EL (cell line): ENCODE results near the gene SLC19A1.
"Not testable (repeated sequence)": the region's sequence is repeated elsewhere in the genome, so short reads cannot be mapped to it uniquely, and the experiment has no call there.

ENCODE experiments used
- DNase-seq: peaks from one replicate; pipeline ENCODE4 v3.0.0-alpha.2; 2016

SLC19A1 gene

DNA sequence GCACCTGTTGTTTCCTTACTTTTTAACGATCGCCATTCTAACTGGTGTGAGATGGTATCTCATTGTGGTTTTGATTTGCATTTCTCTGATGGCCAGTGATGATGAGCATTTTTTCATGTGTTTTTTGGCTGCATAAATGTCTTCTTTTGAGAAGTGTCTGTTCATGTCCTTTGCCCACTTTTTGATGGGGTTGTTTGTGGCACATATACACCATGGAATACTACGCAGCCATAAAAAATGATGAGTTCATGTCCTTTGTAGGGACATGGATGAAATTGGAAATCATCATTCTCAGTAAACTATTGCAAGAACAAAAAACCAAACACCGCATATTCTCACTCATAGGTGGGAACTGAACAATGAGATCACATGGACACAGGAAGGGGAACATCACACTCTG is 39.0 kb downstream of the SLC19A1 start:
- DNase-seq = not testable (repeated sequence)

- no peak for DNase-seq
These were observed 39.6 kb downstream of the SLC19A1 start for GRCh38 chr21:45502600-45502999.

DNA sequence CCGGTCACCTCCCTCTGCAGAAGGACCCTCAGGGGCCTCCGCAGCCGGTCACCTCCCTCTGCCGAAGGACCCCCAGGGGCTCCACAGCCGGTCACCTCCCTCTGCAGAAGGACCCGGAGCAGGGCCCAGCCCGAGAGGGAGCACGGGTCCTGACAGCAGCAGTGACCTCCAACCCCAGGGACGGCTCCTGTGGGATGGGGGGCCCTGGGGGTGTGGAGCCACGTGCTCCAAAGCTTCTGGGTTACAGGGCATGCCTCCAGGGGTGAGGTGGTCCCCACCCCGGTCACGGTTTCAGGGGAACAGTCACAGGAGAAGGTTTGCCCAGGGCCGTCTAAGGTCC is 40.3 kb downstream of the SLC19A1 start:
- DNase-seq = no peak

- not testable (repeated sequence) for DNase-seq
These were observed 40.9 kb downstream of the SLC19A1 start for GRCh38 chr21:45501081-45502005.

DNA sequence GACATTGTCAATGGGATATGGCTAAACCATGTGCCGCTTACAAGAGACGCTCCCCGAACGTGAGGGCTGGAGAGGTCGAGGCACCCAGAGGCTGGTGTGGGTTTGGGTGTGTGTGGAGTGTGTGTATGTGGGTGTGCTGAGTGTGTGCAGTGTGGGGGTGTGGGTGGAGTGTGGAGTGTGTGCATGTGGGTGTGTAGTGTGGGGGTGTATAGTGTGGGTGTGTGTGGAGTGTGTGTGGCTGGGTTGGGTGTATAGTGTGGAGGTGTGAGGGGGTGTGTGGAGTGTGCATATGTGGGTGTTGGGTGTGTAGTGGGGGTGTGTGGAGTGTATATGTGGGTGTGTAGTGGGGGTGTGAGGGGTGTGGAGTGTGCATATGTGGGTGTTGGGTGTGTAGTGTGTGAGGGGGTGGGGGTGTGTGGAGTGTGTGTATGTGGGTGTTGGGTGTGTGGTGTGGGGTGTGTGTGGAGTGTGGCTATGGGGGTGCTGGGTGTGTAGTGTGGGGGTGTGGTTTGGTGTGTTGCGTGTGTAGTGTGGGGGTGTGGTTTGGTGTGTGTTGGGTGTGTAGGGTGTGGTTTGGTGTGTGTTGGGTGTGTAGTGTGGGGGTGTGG is 42.2 kb downstream of the SLC19A1 start:
- DNase-seq = no peak

- no peak for DNase-seq
These were observed 43.0 kb downstream of the SLC19A1 start for GRCh38 chr21:45499201-45499750.

DNA sequence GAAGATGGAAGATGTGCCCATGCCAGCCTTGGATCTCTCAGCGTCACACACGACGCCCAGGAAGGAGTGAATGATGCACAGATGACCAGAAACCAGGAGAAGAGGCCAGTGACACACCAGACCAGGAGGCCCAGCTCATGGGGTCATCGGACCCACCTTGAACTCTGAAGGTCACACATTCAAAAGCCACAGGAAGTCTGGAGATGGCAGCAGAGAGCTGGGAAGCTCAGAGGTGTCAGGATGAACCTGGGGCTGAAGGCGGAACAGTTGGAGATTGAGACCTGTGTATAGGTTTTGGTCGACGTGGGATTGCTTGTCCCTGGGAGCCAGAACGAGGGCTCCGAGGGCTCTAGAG is 43.6 kb downstream of the SLC19A1 start:
- DNase-seq = no peak

DNA sequence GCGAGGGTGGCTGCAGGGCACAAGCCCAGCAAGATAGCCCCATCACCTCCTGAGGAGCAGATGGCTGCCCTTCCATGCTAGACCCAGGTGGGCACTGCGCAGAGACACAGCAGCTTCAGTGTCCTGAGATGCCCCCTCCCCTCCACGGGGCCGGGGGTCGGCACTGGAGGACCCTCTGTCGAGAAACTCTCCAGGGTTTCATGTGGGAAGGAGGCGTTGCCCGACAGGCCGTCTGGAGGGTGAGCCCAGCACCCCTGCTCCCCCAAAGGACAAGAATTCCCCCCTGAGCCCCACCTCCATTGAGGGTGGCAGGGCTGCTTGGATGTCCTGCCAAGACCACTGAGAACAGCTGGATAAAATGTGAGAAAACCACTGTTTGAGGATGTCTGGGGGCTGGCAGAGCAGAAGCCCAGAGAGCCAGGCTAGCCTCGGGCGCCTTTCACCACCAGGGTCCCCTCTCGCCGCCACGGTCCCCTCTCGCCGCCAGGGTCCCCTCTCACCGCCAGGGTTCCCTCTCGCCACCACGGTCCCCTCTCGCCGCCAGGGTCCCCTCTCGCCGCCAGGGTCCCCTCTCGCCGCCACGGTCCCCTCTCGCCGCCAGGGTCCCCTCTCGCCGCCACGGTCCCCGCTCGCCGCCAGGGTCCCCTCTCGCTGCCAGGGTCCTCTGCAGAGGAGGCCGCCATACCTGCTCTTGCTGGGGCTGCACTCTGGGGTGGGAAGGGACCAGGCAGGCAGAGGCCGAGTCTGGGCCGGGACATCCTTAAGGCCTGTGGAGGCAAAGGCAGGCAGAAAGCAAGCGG is 44.2 kb downstream of the SLC19A1 start:
- no peak for DNase-seq

GRCh38 chr21:45496968-45497845 is 45.0 kb downstream of the SLC19A1 start:
- no peak for DNase-seq

DNA sequence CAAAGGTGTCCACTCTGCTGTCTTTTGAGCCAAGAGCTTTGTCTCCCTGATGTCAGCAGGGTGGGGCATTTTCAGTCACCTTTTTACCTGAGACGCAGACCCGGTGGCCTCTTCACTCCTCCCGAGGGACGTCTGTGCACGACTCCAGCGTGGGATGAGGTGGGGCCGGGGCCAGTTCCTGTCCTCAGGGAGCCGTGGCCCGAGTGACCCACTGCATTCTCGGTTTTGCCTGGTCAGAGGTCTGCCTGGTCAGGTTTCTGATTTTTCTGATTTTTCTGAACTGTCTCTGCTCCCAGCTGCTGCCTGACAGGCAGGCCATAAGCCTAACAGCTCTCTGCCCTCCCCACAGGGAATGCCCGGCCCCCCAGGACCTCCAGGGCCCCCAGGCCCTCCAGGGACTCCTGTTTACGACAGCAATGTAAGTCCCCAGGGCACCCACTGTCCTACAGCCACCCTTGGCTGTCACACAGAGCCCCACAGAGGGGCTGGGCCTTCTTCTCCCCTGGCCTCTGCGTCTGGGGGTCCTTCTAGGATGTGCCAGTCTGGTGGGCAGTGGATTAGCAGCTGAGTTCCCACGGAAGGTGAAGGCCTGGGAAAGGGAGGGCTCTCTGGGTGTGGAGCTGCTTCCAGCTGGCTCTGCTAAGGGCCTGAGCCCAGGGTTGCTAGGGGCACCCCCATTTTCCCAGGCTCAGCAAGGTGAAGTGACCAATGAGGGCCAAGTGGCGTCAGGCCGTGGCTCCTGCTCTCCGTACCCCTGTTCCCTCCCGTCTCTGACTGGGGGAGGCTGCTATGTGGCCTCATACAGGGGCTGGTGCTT is 45.9 kb downstream of the SLC19A1 start:
- no peak for DNase-seq

DNA sequence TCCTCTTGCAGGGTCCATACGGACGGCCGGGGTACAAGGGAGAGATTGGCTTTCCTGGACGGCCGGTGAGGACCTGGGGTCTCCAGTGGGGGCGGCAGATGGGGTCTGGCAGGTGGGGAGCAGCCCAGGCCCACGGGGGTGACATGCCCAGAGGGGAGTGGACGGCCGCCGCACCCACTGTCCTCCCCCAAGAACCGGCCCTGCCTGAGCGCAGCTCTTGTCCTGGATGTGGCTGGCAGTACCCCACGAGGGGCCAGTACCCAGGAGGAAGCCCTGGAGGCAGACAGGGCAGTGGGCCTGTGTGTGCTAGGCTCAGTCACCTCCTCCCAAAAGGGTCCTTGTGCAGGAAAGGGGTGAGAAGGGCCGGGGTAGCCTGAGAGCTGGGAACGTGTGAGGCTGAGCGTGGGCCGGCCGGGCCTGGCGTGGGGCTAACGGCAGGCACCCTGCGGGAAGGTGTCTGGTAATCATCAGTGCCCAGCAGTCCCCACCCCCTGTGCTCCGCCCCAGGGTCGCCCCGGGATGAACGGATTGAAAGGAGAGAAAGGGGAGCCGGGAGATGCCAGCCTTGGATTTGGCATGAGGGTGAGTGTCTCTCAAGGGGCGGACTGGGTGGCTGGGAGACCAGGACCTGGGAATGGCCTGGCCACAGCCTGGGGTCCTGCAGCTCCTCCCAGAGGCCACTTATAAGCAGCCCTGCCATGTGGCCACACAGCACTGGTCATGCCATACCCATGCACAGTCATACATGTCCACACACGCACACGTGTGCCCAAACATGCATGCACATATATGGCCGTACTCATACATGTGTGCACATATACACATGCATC is 47.2 kb downstream of the SLC19A1 start:
- no peak for DNase-seq

GRCh38 chr21:45494135-45494850 is 47.9 kb downstream of the SLC19A1 start:
- no peak for DNase-seq

GRCh38 chr21:45493401-45494001 is 48.7 kb downstream of the SLC19A1 start:
- no peak for DNase-seq

DNA sequence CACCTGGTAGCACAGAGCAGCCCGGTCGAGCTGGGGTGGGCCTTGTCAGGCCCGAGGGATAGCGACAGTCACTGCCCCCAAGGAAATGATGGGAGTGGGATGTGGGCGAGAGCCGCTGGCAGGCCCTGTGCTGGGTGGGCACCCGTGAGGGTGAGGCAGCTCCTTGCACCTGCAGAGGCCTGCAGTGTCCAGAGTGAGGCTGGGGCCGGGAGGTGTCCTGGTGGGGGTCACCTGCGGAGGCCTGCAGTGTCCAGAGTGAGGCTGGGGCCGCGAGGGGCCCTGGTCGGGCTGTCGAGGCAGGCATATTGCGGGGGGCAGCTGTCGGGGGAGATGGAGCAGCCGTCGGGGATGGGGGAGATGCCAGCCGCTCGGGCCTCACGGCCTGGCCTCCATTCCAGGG is 49.5 kb downstream of the SLC19A1 start:
- DNase-seq = no peak

DNA sequence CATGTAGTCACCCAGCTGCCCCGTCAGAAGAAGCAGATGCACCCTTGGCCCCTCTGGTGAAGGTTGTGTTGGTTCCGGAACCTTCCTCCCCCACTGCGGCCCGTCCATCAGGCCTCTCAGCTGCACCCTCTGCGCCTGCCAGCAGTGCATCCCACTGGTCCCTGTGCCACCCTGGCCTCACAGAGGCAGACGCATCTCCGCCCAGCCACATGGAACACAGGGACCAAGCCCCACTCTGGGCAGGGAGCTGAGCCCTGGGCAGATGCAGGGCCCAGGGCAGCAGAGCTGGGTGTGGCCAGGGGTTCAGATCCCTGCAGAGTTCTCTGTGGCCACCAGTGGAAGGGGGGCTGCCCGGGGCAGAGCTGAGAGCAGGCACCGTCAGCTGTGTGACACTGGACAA is 50.6 kb downstream of the SLC19A1 start:
- DNase-seq = no peak

DNA sequence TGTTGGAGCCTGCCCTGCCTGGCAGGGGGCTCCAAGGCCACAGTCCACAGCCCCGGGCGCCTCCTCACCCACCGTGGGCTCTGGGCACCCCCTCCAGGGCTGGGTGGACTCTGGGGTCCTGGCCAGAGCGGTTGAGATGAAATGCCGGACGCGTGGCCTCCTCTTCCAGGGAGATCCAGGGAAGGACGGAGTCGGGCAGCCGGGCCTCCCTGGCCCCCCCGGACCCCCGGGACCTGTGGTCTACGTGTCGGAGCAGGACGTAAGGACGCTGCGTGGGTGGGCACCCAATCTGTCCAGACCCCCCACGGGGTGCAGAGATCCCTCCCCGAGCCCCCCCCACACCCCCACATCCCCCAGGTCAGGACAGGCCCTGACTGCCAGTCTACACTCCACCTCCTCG is 51.2 kb downstream of the SLC19A1 start:
- DNase-seq = no peak

DNA sequence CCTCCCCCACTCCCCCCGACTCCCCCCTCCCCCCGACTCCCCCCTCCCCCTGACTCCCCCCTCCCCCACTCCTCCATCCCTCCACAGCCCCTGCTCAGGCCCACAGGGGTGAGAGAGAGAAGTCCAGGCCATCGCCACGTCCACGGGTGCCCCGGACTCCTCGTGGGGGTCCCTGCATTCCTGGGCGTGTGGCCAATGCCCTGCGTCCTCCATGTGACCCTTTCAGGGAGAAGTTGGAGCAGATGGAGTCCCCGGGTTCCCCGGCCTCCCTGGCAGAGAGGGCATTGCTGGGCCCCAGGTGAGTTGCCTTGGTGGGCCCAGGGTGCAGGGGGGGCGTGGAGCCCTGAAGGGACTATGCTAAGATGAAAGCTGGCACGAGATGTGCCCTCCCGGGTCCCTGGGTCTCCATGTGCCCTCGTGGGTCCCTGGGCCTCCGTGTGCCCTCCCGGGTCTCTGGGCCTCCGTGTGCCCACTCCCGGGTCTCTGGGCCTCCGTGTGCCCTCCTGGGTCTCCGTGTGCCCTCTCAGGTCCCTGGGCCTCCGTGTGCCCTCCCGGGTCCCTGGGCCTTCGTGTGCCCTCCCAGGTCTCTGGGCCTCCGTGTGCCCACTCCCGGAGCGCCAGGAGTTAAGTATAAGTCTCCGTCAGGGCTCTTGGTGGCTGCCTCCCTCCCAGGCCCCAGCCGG is 52.0 kb downstream of the SLC19A1 start:
- no peak for DNase-seq

GRCh38 chr21:45489722-45489982 is 52.6 kb downstream of the SLC19A1 start:
- DNase-seq = no peak
